Activated naive CD8-positive, alpha-beta T cell treated with anti-CD3 and anti-CD28 coated beads, Interleukin-2, amount 50 U/mL, for 24 hours (primary cell): Measurements from ENCODE around the gene TSPAN32.
"Not testable (repeated sequence)": the region's sequence is repeated elsewhere in the genome, so short reads cannot be mapped to it uniquely, and the experiment has no call there.

Source experiments
- ATAC-seq: fragments of 150-1000 bp; cut with Tn5 transposase; one replicate; pipeline ENCODE4 v1.10.0; 2021
- DNase-seq: peaks from one replicate; pipeline ENCODE4 v3.0.0; 2021
- H3K27ac Mint-ChIP-seq: one replicate; pipeline ENCODE4 v1.8.0; 2021; ENCODE audit warnings: mild to moderate bottlenecking, mixed read lengths
- H3K27me3 Mint-ChIP-seq: one replicate; pipeline ENCODE4 v1.8.0; 2021; ENCODE audit warnings: mixed read lengths
- H3K36me3 Mint-ChIP-seq: one replicate; pipeline ENCODE4 v1.8.0; 2021; ENCODE audit warnings: low read depth, mixed read lengths
- H3K4me1 Mint-ChIP-seq: one replicate; pipeline ENCODE4 v1.8.0; 2021; ENCODE audit warnings: mixed read lengths
- H3K4me3 Mint-ChIP-seq: one replicate; pipeline ENCODE4 v1.8.0; 2021; ENCODE audit warnings: mild to moderate bottlenecking, moderate library complexity, mixed read lengths
- H3K9me3 Mint-ChIP-seq: one replicate; pipeline ENCODE4 v1.8.0; 2021; ENCODE audit warnings: mixed read lengths

TSPAN32 gene

GRCh38 chr11:2342981-2343380 lies 41.2 kb downstream of the TSPAN32 start:
- Mint-ChIP-seq H3K4me3 (no peak overlapping the region), H3K4me1 (no peaks in the 10 kb centered on the region), H3K27ac (no peak overlapping the region), H3K9me3 (peaks cover 6% of the 10 kb centered on the region), H3K27me3 (peaks cover 7% of the 10 kb centered on the region), H3K36me3 (no peaks in the 10 kb centered on the region)
- ATAC-seq: no peak
- no peak for DNase-seq

- H3K27ac Mint-ChIP-seq: no peak overlapping the region
- peaks cover 4% of the 10 kb centered on the region for H3K27me3 Mint-ChIP-seq
- no peak for ATAC-seq
- no peak overlapping the region for H3K4me3 Mint-ChIP-seq
- DNase-seq: no peak
- no peaks in the 10 kb centered on the region for H3K36me3 Mint-ChIP-seq
- H3K4me1 Mint-ChIP-seq: no peaks in the 10 kb centered on the region
- H3K9me3 Mint-ChIP-seq: peaks cover 6% of the 10 kb centered on the region
Measured at GRCh38 chr11:2343502-2343901, 41.7 kb downstream of the TSPAN32 start.

DNA sequence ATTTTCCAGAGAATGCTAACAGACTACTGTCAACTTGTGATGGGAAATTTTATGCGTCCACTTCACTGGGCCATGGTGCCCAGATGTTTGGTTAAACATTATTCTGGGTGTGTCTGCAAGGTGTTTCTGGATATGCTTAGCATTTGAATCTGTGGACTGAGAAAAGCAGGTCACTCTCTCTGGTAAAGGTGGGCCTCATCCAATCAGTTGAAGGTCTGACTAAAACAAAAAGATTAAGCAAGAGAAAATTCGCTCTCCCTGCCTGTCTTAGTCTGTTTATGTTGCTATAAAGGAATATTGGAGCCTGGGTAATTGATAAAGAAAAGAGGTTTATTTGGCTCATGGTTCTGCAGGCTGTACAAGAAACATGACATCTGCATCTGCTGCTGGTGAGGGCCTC lies 43.2 kb downstream of the TSPAN32 start:
- no peaks in the 10 kb centered on the region for H3K4me1 Mint-ChIP-seq
- no peak overlapping the region for H3K27ac Mint-ChIP-seq
- no peaks in the 10 kb centered on the region for H3K27me3 Mint-ChIP-seq
- H3K9me3 Mint-ChIP-seq: peaks cover 6% of the 10 kb centered on the region
- H3K36me3 Mint-ChIP-seq: no peaks in the 10 kb centered on the region
- DNase-seq (no peak), ATAC-seq (no peak)
- H3K4me3 Mint-ChIP-seq: no peak overlapping the region

GRCh38 chr11:2346014-2346413 lies 44.2 kb downstream of the TSPAN32 start:
- H3K4me3 Mint-ChIP-seq: no peak overlapping the region
- H3K27me3 Mint-ChIP-seq: no peaks in the 10 kb centered on the region
- H3K9me3 Mint-ChIP-seq: peaks cover 6% of the 10 kb centered on the region
- DNase-seq (no peak), ATAC-seq (no peak)
- H3K36me3 Mint-ChIP-seq: no peaks in the 10 kb centered on the region
- no peaks in the 10 kb centered on the region for H3K4me1 Mint-ChIP-seq
- no peak overlapping the region for H3K27ac Mint-ChIP-seq

- no peak overlapping the region for H3K4me3 Mint-ChIP-seq
- H3K36me3 Mint-ChIP-seq: no peaks in the 10 kb centered on the region
- H3K9me3 Mint-ChIP-seq: peaks cover 6% of the 10 kb centered on the region
- H3K27me3 Mint-ChIP-seq: no peaks in the 10 kb centered on the region
- no peaks in the 10 kb centered on the region for H3K4me1 Mint-ChIP-seq
- ATAC-seq: no peak
- DNase-seq: no peak
- H3K27ac Mint-ChIP-seq: no peak overlapping the region
Measured at GRCh38 chr11:2346586-2347307, 44.9 kb downstream of the TSPAN32 start.

GRCh38 chr11:2347308-2347830 lies 45.6 kb downstream of the TSPAN32 start:
- H3K4me3 Mint-ChIP-seq: no peak overlapping the region
- no peak overlapping the region for H3K27ac Mint-ChIP-seq
- ATAC-seq: no peak
- DNase-seq: no peak
- no peaks in the 10 kb centered on the region for H3K4me1 Mint-ChIP-seq
- peaks cover 6% of the 10 kb centered on the region for H3K9me3 Mint-ChIP-seq
- no peaks in the 10 kb centered on the region for H3K36me3 Mint-ChIP-seq
- H3K27me3 Mint-ChIP-seq: no peaks in the 10 kb centered on the region

DNA sequence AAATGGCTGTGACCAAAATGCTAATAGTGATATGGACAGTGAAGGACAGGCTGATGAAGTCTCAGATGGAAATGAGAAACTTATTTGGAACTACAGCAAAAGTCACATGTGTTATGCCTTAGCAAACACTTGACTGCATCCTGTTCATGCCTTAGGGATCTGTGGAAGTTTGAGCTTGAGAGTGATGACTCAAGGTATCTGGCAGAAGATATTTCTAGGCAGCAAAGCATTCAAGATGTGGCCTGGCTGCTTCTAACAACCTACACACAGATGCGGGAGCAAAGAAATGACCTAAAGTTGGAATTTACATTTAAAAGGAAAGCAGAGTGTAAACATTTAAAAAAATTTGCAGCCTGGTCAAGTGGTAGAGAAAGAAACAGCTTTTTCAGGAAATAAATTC lies 47.2 kb downstream of the TSPAN32 start:
- Mint-ChIP-seq H3K27me3 (no peaks in the 10 kb centered on the region), H3K27ac (no peak overlapping the region), H3K9me3 (peaks cover 6% of the 10 kb centered on the region), H3K4me1 (no peaks in the 10 kb centered on the region), H3K36me3 (no peaks in the 10 kb centered on the region), H3K4me3 (no peak overlapping the region)
- no peak for DNase-seq
- no peak for ATAC-seq

DNA sequence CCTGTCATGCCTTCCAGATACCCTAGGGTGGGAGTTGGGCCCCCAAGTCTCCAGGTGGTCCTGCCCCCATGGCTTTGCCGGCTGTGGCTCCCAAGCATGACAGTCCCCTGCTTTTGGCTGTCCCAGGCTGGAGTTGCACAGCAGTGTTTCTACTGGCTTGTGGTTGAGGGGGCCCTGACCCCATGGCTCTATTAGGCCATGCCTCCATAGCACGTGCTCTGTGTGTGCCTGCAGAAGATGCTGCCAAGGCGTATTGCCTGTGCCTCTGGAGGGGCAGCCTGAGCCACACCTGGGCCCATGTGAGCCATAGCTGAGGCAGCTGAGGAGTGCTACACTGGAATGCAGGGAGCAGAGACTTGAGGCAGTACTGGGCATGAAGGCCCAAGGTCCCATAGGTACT lies 49.9 kb downstream of the TSPAN32 start:
- Mint-ChIP-seq H3K27ac (no peak overlapping the region), H3K27me3 (no peaks in the 10 kb centered on the region), H3K4me1 (no peaks in the 10 kb centered on the region), H3K4me3 (no peak overlapping the region), H3K36me3 (no peaks in the 10 kb centered on the region), H3K9me3 (no peaks in the 10 kb centered on the region)
- DNase-seq: no peak
- no peak for ATAC-seq

DNA sequence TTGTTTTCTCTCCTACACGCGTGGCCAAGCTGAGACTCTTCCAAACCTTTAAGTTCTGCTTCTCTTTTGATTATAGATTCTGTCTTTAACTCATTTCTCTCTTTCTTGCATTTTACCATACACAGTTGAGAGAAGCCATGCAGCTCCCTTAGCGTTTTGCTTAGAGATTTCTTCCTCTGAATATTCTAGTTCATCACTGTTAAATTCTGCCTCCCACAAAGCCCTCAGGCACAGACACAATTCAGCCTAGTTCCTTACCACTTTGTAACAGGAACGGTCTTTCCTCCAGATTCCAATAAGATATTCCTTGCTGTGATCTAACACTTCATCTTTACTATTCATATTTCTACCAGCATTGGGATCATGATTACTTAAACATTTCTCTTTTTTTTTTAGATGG lies 50.6 kb downstream of the TSPAN32 start:
- H3K27me3 Mint-ChIP-seq: no peaks in the 10 kb centered on the region
- H3K4me1 Mint-ChIP-seq: no peaks in the 10 kb centered on the region
- no peak overlapping the region for H3K4me3 Mint-ChIP-seq
- DNase-seq (no peak), ATAC-seq (no peak)
- no peak overlapping the region for H3K27ac Mint-ChIP-seq
- H3K9me3 Mint-ChIP-seq: no peaks in the 10 kb centered on the region
- H3K36me3 Mint-ChIP-seq: no peaks in the 10 kb centered on the region

DNA sequence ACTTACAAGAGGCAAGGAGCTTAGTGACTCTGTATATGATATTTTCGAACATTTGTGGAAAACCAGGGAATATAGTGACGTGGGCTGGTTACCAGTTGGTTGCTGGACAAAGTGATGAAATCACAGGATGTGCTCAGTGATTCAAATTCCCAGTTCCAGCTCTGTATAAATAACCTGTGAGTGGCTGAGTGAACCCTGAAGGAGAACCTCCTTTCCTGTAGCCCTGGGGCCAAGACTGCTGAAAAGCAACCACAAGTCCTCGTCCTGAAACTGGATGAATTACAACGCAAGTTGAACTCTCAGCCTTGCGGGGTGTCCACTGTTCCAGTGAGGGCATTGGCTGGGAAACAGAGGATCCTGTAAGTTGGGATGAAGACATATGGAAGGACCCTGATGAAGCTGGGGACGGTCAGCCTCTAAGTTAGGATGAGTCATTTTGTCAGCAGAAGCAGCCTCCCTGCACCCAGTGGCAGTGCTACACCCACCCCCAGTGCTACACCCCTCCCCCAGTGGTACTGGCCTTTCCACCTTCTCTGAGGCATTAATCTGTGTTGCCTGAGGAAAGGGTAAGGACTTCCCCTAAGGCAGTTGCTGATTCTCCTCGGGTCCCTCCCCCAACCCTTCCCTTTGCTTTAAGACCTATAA lies 53.3 kb downstream of the TSPAN32 start:
- DNase-seq: no peak
- H3K27ac Mint-ChIP-seq: no peak overlapping the region
- no peaks in the 10 kb centered on the region for H3K36me3 Mint-ChIP-seq
- ATAC-seq: no peak
- no peak overlapping the region for H3K4me3 Mint-ChIP-seq
- H3K9me3 Mint-ChIP-seq: no peaks in the 10 kb centered on the region
- H3K27me3 Mint-ChIP-seq: peaks cover 2% of the 10 kb centered on the region
- H3K4me1 Mint-ChIP-seq: no peaks in the 10 kb centered on the region

DNA sequence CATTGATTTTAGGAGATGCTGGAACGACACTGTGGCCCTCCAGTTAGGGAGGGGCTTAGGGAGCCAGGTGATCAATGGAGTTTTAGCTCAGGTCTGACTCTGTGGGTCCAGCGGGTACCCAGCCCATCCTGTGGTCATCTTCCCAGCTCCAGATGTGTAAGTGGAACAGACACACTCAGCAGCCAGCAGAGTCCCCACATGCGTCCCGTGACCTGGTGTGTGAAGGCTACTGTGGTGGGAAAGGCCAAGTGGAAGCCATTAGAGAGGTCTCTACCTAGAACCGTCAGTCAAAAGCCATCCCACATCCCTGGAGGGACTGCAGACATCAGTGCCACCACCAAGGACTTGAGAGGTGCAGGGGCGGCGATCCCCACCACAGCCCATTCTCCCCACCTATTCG lies 55.4 kb downstream of the TSPAN32 start:
- ATAC-seq (no peak), DNase-seq (no peak)
- H3K27ac Mint-ChIP-seq: no peak overlapping the region
- H3K4me1 Mint-ChIP-seq: no peaks in the 10 kb centered on the region
- H3K27me3 Mint-ChIP-seq: peaks cover 2% of the 10 kb centered on the region
- no peaks in the 10 kb centered on the region for H3K9me3 Mint-ChIP-seq
- no peak overlapping the region for H3K4me3 Mint-ChIP-seq
- no peaks in the 10 kb centered on the region for H3K36me3 Mint-ChIP-seq

- H3K9me3 Mint-ChIP-seq, H3K27me3 Mint-ChIP-seq, H3K4me3 Mint-ChIP-seq, ATAC-seq, H3K27ac Mint-ChIP-seq, DNase-seq, H3K4me1 Mint-ChIP-seq, H3K36me3 Mint-ChIP-seq: not testable (repeated sequence)
Measured at GRCh38 chr11:2357651-2358050, 55.8 kb downstream of the TSPAN32 start.

DNA sequence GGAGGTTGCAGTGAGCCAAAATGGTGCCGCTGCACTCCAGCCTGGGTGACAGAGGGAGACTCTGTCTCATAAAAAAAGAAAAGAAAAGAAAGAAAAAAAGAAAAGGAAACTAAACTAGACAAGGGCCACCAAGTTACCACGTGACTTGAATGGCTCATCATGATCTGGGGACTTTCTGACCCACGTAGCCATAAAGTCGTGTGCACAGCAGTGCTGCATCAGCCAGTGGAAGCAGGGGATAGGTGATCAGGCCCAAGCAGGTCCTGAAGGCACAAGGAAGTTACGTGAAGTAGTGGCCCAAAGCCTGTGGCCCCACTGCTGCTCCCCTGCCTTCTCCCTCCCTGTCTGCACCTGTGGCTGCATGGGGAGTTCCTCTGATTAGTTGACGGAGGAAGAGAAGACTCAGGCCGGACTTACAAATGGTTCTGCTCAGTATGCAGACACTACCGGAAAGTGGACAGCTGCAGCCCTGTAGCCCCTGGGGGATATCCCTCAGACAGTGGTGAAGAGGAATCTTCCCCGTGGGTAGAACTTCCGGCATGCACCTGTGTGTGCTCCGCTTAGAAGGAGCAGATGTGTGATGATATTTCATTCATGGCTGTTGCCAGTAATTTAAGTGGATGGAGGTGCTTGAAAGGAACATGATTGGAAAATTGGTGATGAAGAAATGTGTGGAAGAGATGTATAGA lies 57.1 kb downstream of the TSPAN32 start:
- no peaks in the 10 kb centered on the region for H3K9me3 Mint-ChIP-seq
- H3K36me3 Mint-ChIP-seq: no peaks in the 10 kb centered on the region
- H3K27me3 Mint-ChIP-seq: peaks cover 2% of the 10 kb centered on the region
- no peak overlapping the region for H3K27ac Mint-ChIP-seq
- no peak for DNase-seq
- no peak for ATAC-seq
- no peak overlapping the region for H3K4me3 Mint-ChIP-seq
- no peaks in the 10 kb centered on the region for H3K4me1 Mint-ChIP-seq

- Mint-ChIP-seq H3K4me1 (no peaks in the 10 kb centered on the region), H3K4me3 (no peak overlapping the region), H3K27me3 (peaks cover 2% of the 10 kb centered on the region), H3K27ac (no peak overlapping the region), H3K36me3 (no peaks in the 10 kb centered on the region), H3K9me3 (no peaks in the 10 kb centered on the region)
- ATAC-seq: no peak
- DNase-seq: no peak
Measured at GRCh38 chr11:2359557-2359956, 57.7 kb downstream of the TSPAN32 start.

GRCh38 chr11:2360081-2360642 lies 58.3 kb downstream of the TSPAN32 start:
- no peaks in the 10 kb centered on the region for H3K36me3 Mint-ChIP-seq
- no peaks in the 10 kb centered on the region for H3K4me1 Mint-ChIP-seq
- ATAC-seq (no peak), DNase-seq (no peak)
- no peak overlapping the region for H3K4me3 Mint-ChIP-seq
- H3K27me3 Mint-ChIP-seq: peaks cover 2% of the 10 kb centered on the region
- no peak overlapping the region for H3K27ac Mint-ChIP-seq
- no peaks in the 10 kb centered on the region for H3K9me3 Mint-ChIP-seq
